Right lobe of liver (tissue), 6 donors: ENCODE measurements around the gene C1orf74. TPM values are rescaled to one million over a fixed set of nuclear protein-coding genes. Genes with fewer than 3 reads are reported as not detected.

Experiments
- ATAC-seq, 4 donors: fragments of 200-7000 bp; cut with Tn5 transposase; one replicate each; pipeline ENCODE4 v1.9.1; 2020; ENCODE audit warnings: mild to moderate bottlenecking in 4 of 4, moderate library complexity in 4 of 4
- DNase-seq, 3 donors: peaks; one replicate each; pipeline ENCODE4 v3.0.0-alpha.2; 2020
- H3K27ac ChIP-seq, 3 donors: fragments of 200-600 bp; one replicate each; pipeline ENCODE4 v1.8.0; 2022
- H3K27me3 ChIP-seq, 2 donors: fragments of 200-600 bp; one replicate each; pipeline ENCODE4 v1.8.0; 2022
- H3K36me3 ChIP-seq, 4 donors: fragments of 200-600 bp; sonication (generic) in 1 of 4; one replicate each; pipeline versions ENCODE4 v1.5.1 to v1.8.0; 2017 to 2022; ENCODE audit warnings: control low read depth in 1 of 4
- H3K4me1 ChIP-seq, 4 donors: fragments of 200-600 bp; sonication (generic) in 1 of 4; one replicate each; pipeline versions ENCODE4 v1.5.1 to v1.8.0; 2017 to 2022; ENCODE audit warnings: control low read depth in 1 of 4
- H3K4me3 ChIP-seq, 3 donors: fragments of 200-600 bp; one replicate each; pipeline ENCODE4 v1.8.0; 2022
- H3K9me3 ChIP-seq, 4 donors: fragments of 200-600 bp; sonication (generic) in 1 of 4; one replicate each; pipeline versions ENCODE4 v1.5.1 to v1.8.0; 2017 to 2022; ENCODE audit warnings: control low read depth in 1 of 4
- POLR2A ChIP-seq: fragments of 450-650 bp; IDR thresholded peaks from one replicate; pipeline ENCODE4 v1.6.1; 2017; ENCODE audit warnings: antibody characterized with exemption, mild to moderate bottlenecking
- WGBS: methylation state at CpG from one replicate; pipeline ENCODE4 v1.1.6; 2018; ENCODE audit warnings: low coverage, low lambda C conversion rate; ENCODE audit not compliant: insufficient coverage; ENCODE audit errors: missing lambda C conversion rate; 5-methylcytosine and 5-hydroxymethylcytosine counted together
- intact Hi-C, 2 donors: fragments of 100-400 bp; cut with DNase I; formaldehyde crosslinking; loops; one replicate each; pipeline versions ENCODE4 v1.11.2 to v1.14.1; 2022
- total RNA-seq, 6 experiments: library from RNA; depleted of rRNA in 2 of 6; stranded (reverse); fragments of >200 nt in 2 of 6; fragmentation: NEBNext Ultra II Directional in 3 of 6; extraction: Animal tissue kit (Norgen Biotek cat#: 25700) in 3 of 6; gene quantifications; one replicate each; pipeline versions ENCODE4 v1.1.0 to v1.2.4, GENCODE V29; 2016 to 2023
- TF ChIP-seq, protein P1 (sequence below), 4 donors: fragments of 200-600 bp in 3 of 4; fragments of 450-650 bp in 1 of 4; IDR thresholded peaks; one replicate each; pipeline versions ENCODE4 v1.5.1 to v1.8.0; 2016 to 2022; ENCODE audit warnings: antibody characterized with exemption in 4 of 4, mild to moderate bottlenecking in 2 of 4
- donor health status: DM: no; HTN: yes; CAD: no.
- donor health status: DM: no; HTN: no; CAD: no.
- donor health status: DM: no; HTN: no; CAD: no.
- donor health status: DM: no; HTN: yes; CAD: no.
- donor health status: DM: no; HTN: yes; CAD: no.

Gene C1orf74
- total RNA-seq, 6 experiments from 2014 or later: 0.81 to 1.6 (median 1.0) TPM

DNA sequence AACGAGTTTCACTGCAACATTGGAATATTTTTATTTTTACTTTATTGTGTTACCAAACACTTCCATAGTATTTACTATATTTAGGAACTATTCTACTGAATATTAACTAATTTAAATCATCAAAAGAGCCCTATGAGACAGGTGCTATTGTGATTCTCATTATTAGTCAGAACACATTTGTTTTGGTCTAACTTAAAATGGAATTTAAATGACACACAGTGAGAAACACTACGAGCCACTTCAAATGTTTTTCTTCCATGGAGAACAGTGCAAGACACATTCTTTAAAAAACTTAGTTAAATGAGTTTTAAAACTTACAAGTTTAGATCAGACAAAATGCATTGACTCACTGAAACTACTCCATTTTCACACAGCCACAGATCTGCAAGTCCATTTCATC lies 35.2 kb downstream of the C1orf74 start:
- H3K36me3 ChIP-seq: no peaks in the 10 kb centered on the region
- H3K4me3 ChIP-seq: no peak overlapping the region
- 61% methylated on average over 2 of the region's 2 CpGs for WGBS
- H3K27me3 ChIP-seq: no peaks in the 10 kb centered on the region
- intact Hi-C loops: loop anchor here (5.0 to 10.0 kb wide), 2 partner anchors 54 to 57 kb away; no protein-coding TSS in a partner anchor
- H3K27ac ChIP-seq: no peak overlapping the region
- no peak for ATAC-seq
- no peaks in the 10 kb centered on the region for H3K9me3 ChIP-seq
- TF ChIP-seq, protein P1, sequence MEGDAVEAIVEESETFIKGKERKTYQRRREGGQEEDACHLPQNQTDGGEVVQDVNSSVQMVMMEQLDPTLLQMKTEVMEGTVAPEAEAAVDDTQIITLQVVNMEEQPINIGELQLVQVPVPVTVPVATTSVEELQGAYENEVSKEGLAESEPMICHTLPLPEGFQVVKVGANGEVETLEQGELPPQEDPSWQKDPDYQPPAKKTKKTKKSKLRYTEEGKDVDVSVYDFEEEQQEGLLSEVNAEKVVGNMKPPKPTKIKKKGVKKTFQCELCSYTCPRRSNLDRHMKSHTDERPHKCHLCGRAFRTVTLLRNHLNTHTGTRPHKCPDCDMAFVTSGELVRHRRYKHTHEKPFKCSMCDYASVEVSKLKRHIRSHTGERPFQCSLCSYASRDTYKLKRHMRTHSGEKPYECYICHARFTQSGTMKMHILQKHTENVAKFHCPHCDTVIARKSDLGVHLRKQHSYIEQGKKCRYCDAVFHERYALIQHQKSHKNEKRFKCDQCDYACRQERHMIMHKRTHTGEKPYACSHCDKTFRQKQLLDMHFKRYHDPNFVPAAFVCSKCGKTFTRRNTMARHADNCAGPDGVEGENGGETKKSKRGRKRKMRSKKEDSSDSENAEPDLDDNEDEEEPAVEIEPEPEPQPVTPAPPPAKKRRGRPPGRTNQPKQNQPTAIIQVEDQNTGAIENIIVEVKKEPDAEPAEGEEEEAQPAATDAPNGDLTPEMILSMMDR (IDR thresholded peaks at IDR 0.05): no peak
- no peak for TF ChIP-seq POLR2A
- peaks cover 0 to 21% (median 2%) of the 10 kb centered on the region in 4 donors for H3K4me1 ChIP-seq
- DNase-seq: no peak

- Histone ChIP-seq H3K4me1 (peaks cover 0 to 21% (median 2%) of the 10 kb centered on the region in 4 donors), H3K27ac (no peak overlapping the region), H3K4me3 (no peak overlapping the region), H3K27me3 (no peaks in the 10 kb centered on the region), H3K36me3 (no peaks in the 10 kb centered on the region), H3K9me3 (no peaks in the 10 kb centered on the region)
- intact Hi-C loops: loop anchor here (5.0 to 10.0 kb wide), 2 partner anchors 54 to 56 kb away; no protein-coding TSS in a partner anchor
- TF ChIP-seq, protein P1 (IDR thresholded peaks at IDR 0.05): no peak
- TF ChIP-seq POLR2A: no peak
- 60% methylated on average over 1 of the region's 4 CpGs for WGBS
- DNase-seq: no peak
- no peak for ATAC-seq
Measured at GRCh38 chr1:209748620-209749019, 35.7 kb downstream of the C1orf74 start.

GRCh38 chr1:209747580-209748262 lies 36.6 kb downstream of the C1orf74 start:
- Histone ChIP-seq H3K4me1 (peaks cover 0 to 28% (median 2%) of the 10 kb centered on the region in 4 donors), H3K27me3 (no peaks in the 10 kb centered on the region), H3K27ac (peak overlapping the region in 2 of 3 donors; percentile 49 to 64), H3K4me3 (peak overlapping the region in 1 of 3 donors; percentile 6), H3K36me3 (no peaks in the 10 kb centered on the region), H3K9me3 (no peaks in the 10 kb centered on the region)
- DNase-seq (peak; percentile 95 to 98 (median 98)), ATAC-seq (peak; percentile 96 to 99 (median 98))
- WGBS: 9% methylated on average over 6 of the region's 37 CpGs
- TF ChIP-seq, protein P1 (IDR thresholded peaks at IDR 0.05): peak in 3 of 4 donors; percentile 93 to 99 (median 97)
- TF ChIP-seq POLR2A: no peak
- intact Hi-C loops: loop anchor here (5.0 to 10.0 kb wide), 2 partner anchors 53 to 55 kb away; no protein-coding TSS in a partner anchor

GRCh38 chr1:209746451-209747165 lies 37.8 kb downstream of the C1orf74 start:
- H3K27me3 ChIP-seq: no peaks in the 10 kb centered on the region
- peaks cover 0 to 39% (median 3%) of the 10 kb centered on the region in 4 donors for H3K4me1 ChIP-seq
- WGBS: 67% methylated on average over 4 of the region's 4 CpGs
- H3K27ac ChIP-seq: no peak overlapping the region
- TF ChIP-seq, protein P1 (IDR thresholded peaks at IDR 0.05): no peak
- no peak for TF ChIP-seq POLR2A
- intact Hi-C loops: loop anchor here (5.0 to 10.0 kb wide), 2 partner anchors 52 to 54 kb away; no protein-coding TSS in a partner anchor
- no peak for DNase-seq
- ATAC-seq: no peak
- H3K36me3 ChIP-seq: no peaks in the 10 kb centered on the region
- no peak overlapping the region for H3K4me3 ChIP-seq
- no peaks in the 10 kb centered on the region for H3K9me3 ChIP-seq
